Panc1 (cell line): Measurements from ENCODE around the gene ESAM.

ENCODE experiments used
- CTCF ChIP-seq: fragments of 450-650 bp; IDR thresholded peaks from 2 replicates; pipeline ENCODE4 v1.5.1; 2017; ENCODE audit warnings: mild to moderate bottlenecking
- POLR2AphosphoS5 ChIP-seq: IDR thresholded peaks from 2 replicates; pipeline ENCODE4 v1.6.1; 2012; ENCODE audit warnings: mild to moderate bottlenecking, low read depth, low read length, moderate library complexity
- SIN3A ChIP-seq: IDR thresholded peaks from 2 replicates; pipeline ENCODE4 v1.6.1; 2012; ENCODE audit warnings: low read depth, mild to moderate bottlenecking, low read length, moderate library complexity, borderline replicate concordance; ENCODE audit not compliant: insufficient read depth
- TCF7L2 ChIP-seq: IDR thresholded peaks from 2 replicates; pipeline ENCODE4 v1.6.1; 2011; ENCODE audit warnings: mild to moderate bottlenecking, low read depth, low read length, inconsistent platforms
- TF ChIP-seq, protein P1 (sequence below), 2 experiments: IDR thresholded peaks; 2 replicates each; pipeline ENCODE4 v1.6.1; 2011 to 2012; ENCODE audit warnings: low read depth in 2 of 2, control low read depth in 1 of 2, low read length in 1 of 2, mild to moderate bottlenecking in 1 of 2, moderate library complexity in 1 of 2; ENCODE audit not compliant: insufficient read depth in 1 of 2

- no peak for TF ChIP-seq CTCF
- no peak for TF ChIP-seq POLR2AphosphoS5
- TF ChIP-seq, protein P1, sequence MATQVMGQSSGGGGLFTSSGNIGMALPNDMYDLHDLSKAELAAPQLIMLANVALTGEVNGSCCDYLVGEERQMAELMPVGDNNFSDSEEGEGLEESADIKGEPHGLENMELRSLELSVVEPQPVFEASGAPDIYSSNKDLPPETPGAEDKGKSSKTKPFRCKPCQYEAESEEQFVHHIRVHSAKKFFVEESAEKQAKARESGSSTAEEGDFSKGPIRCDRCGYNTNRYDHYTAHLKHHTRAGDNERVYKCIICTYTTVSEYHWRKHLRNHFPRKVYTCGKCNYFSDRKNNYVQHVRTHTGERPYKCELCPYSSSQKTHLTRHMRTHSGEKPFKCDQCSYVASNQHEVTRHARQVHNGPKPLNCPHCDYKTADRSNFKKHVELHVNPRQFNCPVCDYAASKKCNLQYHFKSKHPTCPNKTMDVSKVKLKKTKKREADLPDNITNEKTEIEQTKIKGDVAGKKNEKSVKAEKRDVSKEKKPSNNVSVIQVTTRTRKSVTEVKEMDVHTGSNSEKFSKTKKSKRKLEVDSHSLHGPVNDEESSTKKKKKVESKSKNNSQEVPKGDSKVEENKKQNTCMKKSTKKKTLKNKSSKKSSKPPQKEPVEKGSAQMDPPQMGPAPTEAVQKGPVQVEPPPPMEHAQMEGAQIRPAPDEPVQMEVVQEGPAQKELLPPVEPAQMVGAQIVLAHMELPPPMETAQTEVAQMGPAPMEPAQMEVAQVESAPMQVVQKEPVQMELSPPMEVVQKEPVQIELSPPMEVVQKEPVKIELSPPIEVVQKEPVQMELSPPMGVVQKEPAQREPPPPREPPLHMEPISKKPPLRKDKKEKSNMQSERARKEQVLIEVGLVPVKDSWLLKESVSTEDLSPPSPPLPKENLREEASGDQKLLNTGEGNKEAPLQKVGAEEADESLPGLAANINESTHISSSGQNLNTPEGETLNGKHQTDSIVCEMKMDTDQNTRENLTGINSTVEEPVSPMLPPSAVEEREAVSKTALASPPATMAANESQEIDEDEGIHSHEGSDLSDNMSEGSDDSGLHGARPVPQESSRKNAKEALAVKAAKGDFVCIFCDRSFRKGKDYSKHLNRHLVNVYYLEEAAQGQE (IDR thresholded peaks at IDR 0.05; ENCODE audit: insufficient read depth in 1 of 2, low read depth in 2 of 2, low read length in 1 of 2) = no peak
- no peak for TF ChIP-seq TCF7L2
- TF ChIP-seq SIN3A = no peak
Observed at GRCh38 chr11:124759266-124760204, 2.6 kb downstream of the ESAM start.
